ENCODE data around the gene THRB. TPM values are rescaled to one million over a fixed set of nuclear protein-coding genes. Genes with fewer than 3 reads are reported as not detected.

THRB gene
- total RNA-seq, 2 experiments from 2014 or later, result not detected

- ChIA-PET CTCF (no interaction called here), POLR2A (no interaction called here)
- Mint-ChIP-seq H3K27me3 (no peaks in the 10 kb centered on the region), H3K4me1 (ENCODE audit: low read depth) (no peaks in the 10 kb centered on the region), H3K9me3 (no peaks in the 10 kb centered on the region), H3K36me3 (no peaks in the 10 kb centered on the region), H3K4me3 (no peak overlapping the region), H3K27ac (no peak overlapping the region)
- intact Hi-C loops (cut with micrococcal nuclease), result no loop called here
- DNase-seq, result no peak
Measured at GRCh38 chr3:24141548-24141947, 353.1 kb downstream of the THRB start.

GRCh38 chr3:24139463-24140412 lies 354.9 kb downstream of the THRB start:
- H3K4me1 Mint-ChIP-seq (ENCODE audit: low read depth), result no peaks in the 10 kb centered on the region
- no peak for DNase-seq
- ChIA-PET POLR2A (no interaction called here), CTCF (no interaction called here)
- no peaks in the 10 kb centered on the region for H3K9me3 Mint-ChIP-seq
- no peak overlapping the region for H3K4me3 Mint-ChIP-seq
- H3K27me3 Mint-ChIP-seq, result no peaks in the 10 kb centered on the region
- H3K36me3 Mint-ChIP-seq, result no peaks in the 10 kb centered on the region
- intact Hi-C loops (cut with micrococcal nuclease), result no loop called here
- no peak overlapping the region for H3K27ac Mint-ChIP-seq

GRCh38 chr3:24138876-24139256 lies 355.8 kb downstream of the THRB start:
- intact Hi-C loops (cut with micrococcal nuclease), result no loop called here
- CTCF ChIA-PET, result no interaction called here
- no peaks in the 10 kb centered on the region for H3K27me3 Mint-ChIP-seq
- DNase-seq, result no peak
- POLR2A ChIA-PET, result no interaction called here
- no peaks in the 10 kb centered on the region for H3K9me3 Mint-ChIP-seq
- H3K27ac Mint-ChIP-seq, result no peak overlapping the region
- no peaks in the 10 kb centered on the region for H3K36me3 Mint-ChIP-seq
- no peaks in the 10 kb centered on the region for H3K4me1 Mint-ChIP-seq (ENCODE audit: low read depth)
- H3K4me3 Mint-ChIP-seq, result no peak overlapping the region

DNA sequence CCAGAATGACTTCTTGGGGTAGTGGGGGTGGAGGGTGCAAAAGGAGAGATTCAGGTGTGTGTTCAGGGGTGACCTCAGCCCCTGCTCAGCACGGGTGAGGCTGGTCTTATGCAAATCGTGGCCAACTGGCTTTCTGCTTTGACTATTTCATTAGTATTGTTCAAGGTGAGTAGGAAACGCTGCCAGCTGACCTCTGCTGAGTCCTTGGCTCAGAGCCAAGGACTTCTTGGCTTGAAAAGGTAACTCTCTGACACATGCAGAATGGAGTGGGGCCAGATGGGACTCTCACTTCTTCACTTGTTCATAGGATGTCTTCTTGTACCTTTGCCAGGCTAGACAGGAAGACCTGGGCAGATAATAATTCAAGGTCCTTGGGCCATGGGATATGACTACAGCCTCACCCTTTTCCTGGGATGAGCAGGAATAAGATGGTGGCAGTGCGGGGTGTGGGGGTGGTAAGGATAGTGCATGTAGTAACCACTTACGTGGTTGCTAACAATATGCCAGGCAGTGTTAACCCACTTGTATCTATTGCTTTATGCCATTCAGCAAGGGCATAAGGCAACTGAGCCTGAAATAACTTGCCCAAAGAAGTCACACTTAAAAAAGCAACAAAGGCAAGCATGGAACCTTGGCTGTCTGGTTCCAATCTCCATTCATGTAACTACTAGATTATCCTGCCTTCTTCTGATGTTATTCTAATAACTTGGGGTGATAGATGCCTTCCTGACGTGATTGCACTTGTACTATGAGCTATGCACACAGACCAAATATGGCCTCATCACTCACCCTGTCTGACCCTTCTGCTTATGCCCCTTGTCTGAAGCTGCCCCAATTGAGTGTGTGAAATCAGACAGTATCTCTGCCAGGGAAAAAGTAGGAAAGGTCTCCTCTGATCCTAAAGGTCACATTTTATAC lies 356.4 kb downstream of the THRB start:
- H3K4me1 Mint-ChIP-seq (ENCODE audit: low read depth), result no peaks in the 10 kb centered on the region
- no peak overlapping the region for H3K4me3 Mint-ChIP-seq
- no peaks in the 10 kb centered on the region for H3K9me3 Mint-ChIP-seq
- H3K27ac Mint-ChIP-seq, result no peak overlapping the region
- ChIA-PET CTCF (no interaction called here), POLR2A (no interaction called here)
- no peak for DNase-seq
- H3K36me3 Mint-ChIP-seq, result no peaks in the 10 kb centered on the region
- intact Hi-C loops (cut with micrococcal nuclease), result no loop called here
- H3K27me3 Mint-ChIP-seq, result no peaks in the 10 kb centered on the region

DNA sequence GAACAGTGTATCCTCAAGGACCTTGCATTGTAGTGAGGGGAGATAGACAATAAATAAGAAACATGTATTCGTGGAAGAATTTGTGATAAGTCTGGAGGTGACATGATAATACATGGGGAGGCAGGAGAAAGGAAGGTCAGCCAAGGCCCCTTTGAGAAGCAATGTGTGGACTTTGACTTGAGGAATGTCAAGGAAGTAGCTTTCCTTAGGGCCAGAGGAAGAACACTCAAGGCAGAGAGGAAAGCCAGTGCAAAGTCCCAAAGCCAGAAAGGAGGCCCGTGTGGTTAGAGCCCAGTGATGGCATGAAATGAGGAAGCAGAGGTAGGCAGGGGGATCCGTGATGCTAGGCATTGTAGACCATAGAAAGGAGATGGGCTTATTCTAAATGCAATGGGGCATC lies 357.3 kb downstream of the THRB start:
- H3K9me3 Mint-ChIP-seq, result no peaks in the 10 kb centered on the region
- ChIA-PET CTCF (no interaction called here), POLR2A (no interaction called here)
- no peak for DNase-seq
- intact Hi-C loops (cut with micrococcal nuclease), result no loop called here
- H3K4me3 Mint-ChIP-seq, result no peak overlapping the region
- no peaks in the 10 kb centered on the region for H3K36me3 Mint-ChIP-seq
- H3K27me3 Mint-ChIP-seq, result no peaks in the 10 kb centered on the region
- no peak overlapping the region for H3K27ac Mint-ChIP-seq
- no peaks in the 10 kb centered on the region for H3K4me1 Mint-ChIP-seq (ENCODE audit: low read depth)

- Mint-ChIP-seq H3K9me3 (no peaks in the 10 kb centered on the region), H3K4me3 (no peak overlapping the region), H3K4me1 (ENCODE audit: low read depth) (no peaks in the 10 kb centered on the region), H3K27ac (no peak overlapping the region), H3K27me3 (no peaks in the 10 kb centered on the region), H3K36me3 (no peaks in the 10 kb centered on the region)
- DNase-seq, result no peak
- ChIA-PET CTCF (interaction anchor here (0.9 kb wide), 1 partner anchor 135 kb away, joined by 3 read pairs; no protein-coding TSS in a partner anchor), POLR2A (no interaction called here)
- intact Hi-C loops (cut with micrococcal nuclease), result no loop called here
Measured at GRCh38 chr3:24136624-24137310, 357.9 kb downstream of the THRB start.

DNA sequence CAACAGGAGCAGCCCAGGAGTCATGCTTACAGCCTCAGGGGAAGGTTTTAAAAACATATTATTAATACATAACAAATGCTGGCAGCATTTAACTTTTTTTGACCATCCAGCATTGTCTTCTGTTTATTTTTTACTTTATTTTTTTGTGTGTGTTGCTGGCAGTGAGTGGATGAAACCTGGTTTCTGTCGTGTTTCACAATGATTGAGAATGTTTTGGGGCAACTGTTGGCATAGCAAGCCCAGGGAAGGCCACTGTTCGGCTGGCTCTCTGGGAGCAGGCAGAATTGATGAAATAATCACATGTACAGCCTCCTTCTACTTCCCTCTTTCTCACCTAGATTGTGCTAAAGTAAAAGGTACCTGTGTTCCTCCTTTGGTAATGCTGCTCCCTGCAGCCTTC lies 359.4 kb downstream of the THRB start:
- no peak overlapping the region for H3K27ac Mint-ChIP-seq
- POLR2A ChIA-PET, result no interaction called here
- no peak for DNase-seq
- H3K27me3 Mint-ChIP-seq, result no peaks in the 10 kb centered on the region
- peaks cover 3% of the 10 kb centered on the region for H3K9me3 Mint-ChIP-seq
- no peaks in the 10 kb centered on the region for H3K36me3 Mint-ChIP-seq
- no peaks in the 10 kb centered on the region for H3K4me1 Mint-ChIP-seq (ENCODE audit: low read depth)
- CTCF ChIA-PET, result interaction anchor here (1.5 kb wide), 1 partner anchor 50 kb away, joined by 3 read pairs; no protein-coding TSS in a partner anchor
- no peak overlapping the region for H3K4me3 Mint-ChIP-seq
- intact Hi-C loops (cut with micrococcal nuclease), result no loop called here

GRCh38 chr3:24133942-24134341 lies 360.7 kb downstream of the THRB start:
- intact Hi-C loops (cut with micrococcal nuclease), result no loop called here
- no peaks in the 10 kb centered on the region for H3K27me3 Mint-ChIP-seq
- H3K4me3 Mint-ChIP-seq, result no peak overlapping the region
- H3K9me3 Mint-ChIP-seq, result peaks cover 3% of the 10 kb centered on the region
- H3K36me3 Mint-ChIP-seq, result no peaks in the 10 kb centered on the region
- POLR2A ChIA-PET, result no interaction called here
- H3K4me1 Mint-ChIP-seq (ENCODE audit: low read depth), result no peaks in the 10 kb centered on the region
- H3K27ac Mint-ChIP-seq, result no peak overlapping the region
- DNase-seq, result no peak
- CTCF ChIA-PET, result interaction anchor here (1.5 kb wide), 1 partner anchor 52 kb away, joined by 3 read pairs; no protein-coding TSS in a partner anchor

GRCh38 chr3:24133436-24133835 lies 361.2 kb downstream of the THRB start:
- H3K27me3 Mint-ChIP-seq, result no peaks in the 10 kb centered on the region
- CTCF ChIA-PET, result no interaction called here
- POLR2A ChIA-PET, result no interaction called here
- intact Hi-C loops (cut with micrococcal nuclease), result no loop called here
- H3K4me1 Mint-ChIP-seq (ENCODE audit: low read depth), result no peaks in the 10 kb centered on the region
- peaks cover 3% of the 10 kb centered on the region for H3K9me3 Mint-ChIP-seq
- H3K4me3 Mint-ChIP-seq, result no peak overlapping the region
- H3K27ac Mint-ChIP-seq, result no peak overlapping the region
- no peak for DNase-seq
- no peaks in the 10 kb centered on the region for H3K36me3 Mint-ChIP-seq

DNA sequence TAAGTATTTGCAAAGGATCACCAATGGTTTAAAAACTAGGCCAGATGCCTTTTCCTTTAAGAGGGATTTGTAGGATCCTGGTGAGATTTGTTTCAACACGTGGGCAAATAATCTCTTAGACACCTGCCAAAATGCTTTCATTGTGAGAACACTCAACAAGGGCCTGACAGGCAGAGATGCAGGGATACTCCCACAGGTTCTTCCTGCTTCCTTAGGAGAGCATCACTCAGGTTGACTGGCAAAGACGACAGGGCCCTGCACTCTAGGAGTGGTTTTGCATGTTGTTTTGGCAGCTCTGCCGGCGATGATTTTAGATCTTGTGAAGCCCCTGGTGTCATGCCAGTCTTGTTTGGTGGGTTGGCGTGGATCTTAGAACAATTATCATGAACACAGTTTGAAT lies 365.1 kb downstream of the THRB start:
- Mint-ChIP-seq H3K4me3 (no peak overlapping the region), H3K4me1 (ENCODE audit: low read depth) (no peaks in the 10 kb centered on the region), H3K27ac (no peak overlapping the region), H3K36me3 (no peaks in the 10 kb centered on the region), H3K27me3 (no peaks in the 10 kb centered on the region), H3K9me3 (peaks cover 3% of the 10 kb centered on the region)
- CTCF ChIA-PET, result no interaction called here
- intact Hi-C loops (cut with micrococcal nuclease), result no loop called here
- no peak for DNase-seq
- POLR2A ChIA-PET, result no interaction called here

DNA sequence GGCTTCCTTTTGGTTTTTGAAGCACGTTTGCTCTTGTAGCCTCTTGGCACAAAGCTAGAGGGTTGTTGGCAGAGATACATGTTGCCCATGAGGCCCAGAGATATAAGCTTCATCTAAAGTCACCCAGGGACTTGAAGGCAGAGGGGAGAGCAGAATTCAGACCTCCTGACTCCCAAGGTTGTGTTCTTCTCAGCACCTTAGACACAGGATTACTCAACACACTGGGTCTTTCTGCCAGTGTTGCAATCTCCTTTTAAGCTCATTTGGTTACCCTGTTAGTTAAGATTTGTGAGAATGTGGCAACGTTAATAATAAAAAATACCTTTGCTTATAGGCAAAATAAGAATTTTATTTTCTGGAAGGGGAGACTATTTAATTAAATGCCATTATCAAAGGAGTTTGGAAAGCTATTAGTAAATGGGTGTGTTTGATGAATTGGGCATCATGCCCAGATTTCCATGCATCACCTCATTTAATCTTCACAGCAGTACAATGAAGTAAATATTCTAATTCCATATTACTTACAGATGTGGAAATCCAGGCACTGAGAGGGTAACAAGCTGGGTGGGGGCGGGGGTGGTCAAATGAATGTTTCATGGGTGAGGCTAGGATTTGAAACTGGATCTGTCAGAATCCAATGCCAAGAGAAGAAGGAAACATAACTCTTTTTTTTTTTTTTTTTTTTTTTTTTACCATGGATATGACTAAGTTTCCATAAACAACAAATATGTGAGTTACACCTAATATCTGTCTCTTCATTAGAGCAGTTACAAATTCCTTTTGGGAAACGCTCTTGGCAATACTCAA lies 366.2 kb downstream of the THRB start:
- Mint-ChIP-seq H3K36me3 (no peaks in the 10 kb centered on the region), H3K4me3 (no peak overlapping the region), H3K27me3 (no peaks in the 10 kb centered on the region), H3K27ac (no peak overlapping the region), H3K9me3 (peaks cover 3% of the 10 kb centered on the region), H3K4me1 (ENCODE audit: low read depth) (no peaks in the 10 kb centered on the region)
- CTCF ChIA-PET, result no interaction called here
- DNase-seq, result no peak
- POLR2A ChIA-PET, result no interaction called here
- intact Hi-C loops (cut with micrococcal nuclease), result no loop called here

GRCh38 chr3:24123596-24123995 lies 371.1 kb downstream of the THRB start:
- no peak for DNase-seq
- Mint-ChIP-seq H3K9me3 (no peaks in the 10 kb centered on the region), H3K4me1 (ENCODE audit: low read depth) (no peaks in the 10 kb centered on the region), H3K27ac (no peak overlapping the region), H3K4me3 (no peak overlapping the region), H3K27me3 (peaks cover 2% of the 10 kb centered on the region), H3K36me3 (no peaks in the 10 kb centered on the region)
- CTCF ChIA-PET, result no interaction called here
- intact Hi-C loops (cut with micrococcal nuclease), result no loop called here
- POLR2A ChIA-PET, result no interaction called here
